Keratinocyte (primary cell): Measurements from ENCODE around the gene CDC14A. TPM values are rescaled to one million over a fixed set of nuclear protein-coding genes. Genes with fewer than 3 reads are reported as not detected.

Source experiments
- DNase-seq: peaks from one replicate; pipeline ENCODE4 v3.0.0-alpha.2; 2011; ENCODE audit warnings: low read depth, missing footprints, low spot score
- FAIRE-seq: peaks from 2 replicates; lab custom pipeline; 2011; peaks lifted over from hg19 to GRCh38; lab: Jason Lieb, UNC
- H2AFZ ChIP-seq: 2 replicates; pipeline ENCODE4 v1.6.0; 2012; ENCODE audit warnings: low read length, control low read depth, inconsistent platforms; ENCODE audit not compliant: control insufficient read depth
- H3K27ac ChIP-seq: 2 replicates; pipeline ENCODE4 v1.5.1; 2011; ENCODE audit warnings: low read length; ENCODE audit not compliant: control insufficient read depth, insufficient read depth
- H3K27me3 ChIP-seq: 3 replicates; pipeline ENCODE4 v1.6.0; 2011; ENCODE audit warnings: low read length; ENCODE audit not compliant: control insufficient read depth, insufficient read depth; ENCODE audit errors: extremely low read depth
- H3K36me3 ChIP-seq, 2 experiments: 2 replicates in 1 of 2; 3 replicates in 1 of 2; pipeline ENCODE4 v1.5.1; 2011; ENCODE audit warnings: low read length in 2 of 2, mild to moderate bottlenecking in 1 of 2; ENCODE audit not compliant: control insufficient read depth in 2 of 2, insufficient read depth in 2 of 2; ENCODE audit errors: extremely low read depth in 1 of 2
- H3K4me1 ChIP-seq: 3 replicates; pipeline ENCODE4 v1.5.1; 2011; ENCODE audit warnings: low read length; ENCODE audit not compliant: control insufficient read depth, insufficient read depth; ENCODE audit errors: extremely low read depth
- H3K4me2 ChIP-seq: 3 replicates; pipeline ENCODE4 v1.6.0; 2011; ENCODE audit warnings: low read depth, low read length; ENCODE audit not compliant: control insufficient read depth, insufficient read depth; ENCODE audit errors: extremely low read depth
- H3K4me3 ChIP-seq, 3 experiments: fragments of 200-600 bp in 1 of 3; sonication (generic) in 1 of 3; 2 replicates in 2 of 3; 3 replicates in 1 of 3; pipeline ENCODE4 v1.5.1; 2011 to 2016; ENCODE audit warnings: low read length in 3 of 3, mild to moderate bottlenecking in 3 of 3, control low read depth in 2 of 3, inconsistent platforms in 1 of 3, low read depth in 1 of 3, mixed read lengths in 1 of 3, mixed run types in 1 of 3, moderate library complexity in 1 of 3; ENCODE audit not compliant: control insufficient read depth in 2 of 3, insufficient read depth in 2 of 3; ENCODE audit errors: extremely low read depth in 1 of 3
- H3K79me2 ChIP-seq: 2 replicates; pipeline ENCODE4 v1.6.0; 2012; ENCODE audit warnings: low read length; ENCODE audit not compliant: control insufficient read depth, insufficient read depth
- H3K9ac ChIP-seq: 3 replicates; pipeline ENCODE4 v1.6.0; 2011; ENCODE audit warnings: low read length; ENCODE audit not compliant: control insufficient read depth, insufficient read depth; ENCODE audit errors: extremely low read depth
- H3K9me1 ChIP-seq: 3 replicates; pipeline ENCODE4 v1.6.0; 2011; ENCODE audit warnings: low read length; ENCODE audit not compliant: control insufficient read depth, insufficient read depth; ENCODE audit errors: extremely low read depth
- H3K9me3 ChIP-seq: 2 replicates; pipeline ENCODE4 v1.5.1; 2012; ENCODE audit warnings: low read depth, low read length; ENCODE audit not compliant: control insufficient read depth
- H4K20me1 ChIP-seq: 3 replicates; pipeline ENCODE4 v1.6.0; 2011; ENCODE audit warnings: low read length; ENCODE audit not compliant: control insufficient read depth, insufficient read depth; ENCODE audit errors: extremely low read depth
- CTCF ChIP-seq, 3 experiments: IDR thresholded peaks in 1 of 3; conservative IDR thresholded peaks in 1 of 3; optimal IDR thresholded peaks in 1 of 3; 2 replicates in 2 of 3; 3 replicates in 1 of 3; pipeline versions ENCODE3 to v1.5.1; 2011; ENCODE audit warnings: low read length in 3 of 3, mild to moderate bottlenecking in 3 of 3, moderate library complexity in 2 of 3, control low read depth in 1 of 3, inconsistent platforms in 1 of 3; ENCODE audit not compliant: insufficient read depth in 2 of 3; ENCODE audit errors: extremely low read depth in 1 of 3
- EZH2 ChIP-seq: IDR thresholded peaks from one replicate; pipeline ENCODE4 v1.6.1; 2012; ENCODE audit warnings: inconsistent platforms, mild to moderate bottlenecking, low read length, moderate library complexity
- dilution Hi-C: fragments of 300-500 bp; cut with MboI; formaldehyde crosslinking; loops from one replicate; pipeline ENCODE4 v1.7.0; 2020; ENCODE audit warnings: low sequenced_read_pairs; ENCODE audit not compliant: extremely low pct_ligation_motif_present
- polyA plus RNA-seq, 5 experiments: library from polyadenylated mRNA; depleted of rRNA in 3 of 5; stranded (reverse) in 3 of 5; stranded (forward) in 1 of 5; unstranded in 1 of 5; fragments of >200 nt; gene quantifications; 1 replicate in 1 of 5; 2 replicates in 3 of 5; 3 replicates in 1 of 5; pipeline versions ENCODE4 v1.2.1 to v1.2.3, GENCODE V29; 2011 to 2012; ENCODE audit warnings: missing spikeins in 2 of 5, low read depth in 1 of 5, low replicate concordance in 1 of 5

The CDC14A gene
- polyA plus RNA-seq, 1 donor (not counting 4 experiments of a cell fraction or from before 2014, with no cell fraction given): 2.2 TPM

GRCh38 chr1:100353071-100353801 lies 930 bp downstream of the CDC14A start:
- Histone ChIP-seq H3K9me1 (no peaks in the 10 kb centered on the region), H4K20me1 (no peaks in the 10 kb centered on the region), H3K9ac (peak overlapping the region; percentile 80), H2AFZ (peak overlapping the region; percentile 93), H3K27me3 (no peaks in the 10 kb centered on the region), H3K4me2 (peak overlapping the region; percentile 96), H3K9me3 (no peaks in the 10 kb centered on the region), H3K79me2 (peaks cover 4% of the 10 kb centered on the region), H3K4me3 (peak overlapping the region; percentile 81 to 92 (median 87)), H3K27ac (peak overlapping the region; percentile 36), H3K36me3 (no peaks in the 10 kb centered on the region), H3K4me1 (peaks cover 21% of the 10 kb centered on the region)
- TF ChIP-seq EZH2: no peak
- no peak for TF ChIP-seq CTCF (optimal IDR thresholded peaks at IDR 0.05 in 1 of 3, IDR thresholded peaks at IDR 0.05 in 1 of 3, conservative IDR thresholded peaks at IDR 0.05 in 1 of 3; ENCODE audit: extremely low read depth in 1 of 3, insufficient read depth in 2 of 3, low read length in 3 of 3)
- dilution Hi-C loops: no loop called here
- DNase-seq (no peak), FAIRE-seq (no peak)

- Histone ChIP-seq H2AFZ (no peak overlapping the region), H3K9ac (no peak overlapping the region), H3K27me3 (no peaks in the 10 kb centered on the region), H3K9me3 (no peaks in the 10 kb centered on the region), H3K4me1 (peaks cover 21% of the 10 kb centered on the region), H3K27ac (no peak overlapping the region), H3K79me2 (peaks cover 4% of the 10 kb centered on the region), H3K4me2 (peak overlapping the region; percentile 96), H3K4me3 (peak overlapping the region in 1 of 3 experiments; percentile 92), H3K9me1 (no peaks in the 10 kb centered on the region), H3K36me3 (no peaks in the 10 kb centered on the region), H4K20me1 (no peaks in the 10 kb centered on the region)
- FAIRE-seq (no peak), DNase-seq (no peak)
- dilution Hi-C loops: no loop called here
- no peak for TF ChIP-seq CTCF (optimal IDR thresholded peaks at IDR 0.05 in 1 of 3, IDR thresholded peaks at IDR 0.05 in 1 of 3, conservative IDR thresholded peaks at IDR 0.05 in 1 of 3; ENCODE audit: extremely low read depth in 1 of 3, insufficient read depth in 2 of 3, low read length in 3 of 3)
- no peak for TF ChIP-seq EZH2
These were observed 1.7 kb downstream of the CDC14A start for GRCh38 chr1:100353988-100354387.
